ENCODE data around the gene ROCK2. TPM values are rescaled to one million over a fixed set of nuclear protein-coding genes. Genes with fewer than 3 reads are reported as not detected.

Gene ROCK2
- total and polyA plus RNA-seq, 2 of the 13 experiments (the other 11 are each of a cell fraction or from before 2014, with no cell fraction given) = 38.1 to 119 TPM

- TF ChIP-seq ZNF644 (CRISPR knock-in tag; IDR thresholded peaks at IDR 0.05; ENCODE audit: low read depth) = no peak
- TF ChIP-seq DNMT1 (CRISPR knock-in tag; IDR thresholded peaks at IDR 0.05) = no peak
- TF ChIP-seq ZNF18 (CRISPR knock-in tag; IDR thresholded peaks at IDR 0.05; ENCODE audit: insufficient replicate concordance) = peak; percentile 98
- TF ChIP-seq ETS1 (CRISPR knock-in tag; IDR thresholded peaks at IDR 0.05) = no peak
- TF ChIP-seq PBX3 (CRISPR knock-in tag; IDR thresholded peaks at IDR 0.05; ENCODE audit: borderline replicate concordance) = no peak
- no peak for TF ChIP-seq SIN3A (IDR thresholded peaks at IDR 0.05; ENCODE audit: borderline replicate concordance, low read depth, low read length)
- no peak for TF ChIP-seq ZC3H13 (CRISPR knock-in tag; IDR thresholded peaks at IDR 0.05)
Observed at GRCh38 chr2:11142987-11143386, 201.4 kb downstream of the ROCK2 start (continued).

GRCh38 chr2:11142330-11142729 is 202.1 kb downstream of the ROCK2 start:
- in situ Hi-C loops (cut with HindIII; ENCODE audit: extremely low pct_ligation_motif_present, low pct_unique_long_range_greater_than_20kb) = no loop called here
- CTCF ChIA-PET (ENCODE audit: low intra/inter-chr PET ratio, low total read pairs) = no interaction called here

More at GRCh38 chr2:11142330-11142729, 202.1 kb downstream of the ROCK2 start:
- intact Hi-C loops (cut with micrococcal nuclease; ENCODE audit: unreplicated experiment) = no loop called here
- H3K4me3 ChIP-seq (replicated peaks in 1 of 3; ENCODE audit: insufficient read depth in 1 of 3, low read depth in 2 of 3, low read length in 3 of 3) = no peak overlapping the region
- no peaks in the 10 kb centered on the region for H3K79me2 ChIP-seq (ENCODE audit: insufficient read depth, low read length)
- FAIRE-seq = no peak
- H3K27me3 ChIP-seq (ENCODE audit: control insufficient read depth in 1 of 2, insufficient read depth in 2 of 2, low read length in 2 of 2) = peaks cover 9 to 45% of the 10 kb centered on the region in 2 experiments; a peak in 4 of 5 replicates
- H3K4me1 ChIP-seq (ENCODE audit: insufficient read depth, low read length) = no peaks in the 10 kb centered on the region
- H4K20me1 ChIP-seq (ENCODE audit: insufficient read depth, low read length) = no peaks in the 10 kb centered on the region
- no peak overlapping the region for H3K9ac ChIP-seq (ENCODE audit: insufficient read depth, low read depth, low read length)
- 0% methylated on average over 2 of the region's 3 CpGs for WGBS (ENCODE audit: low lambda C conversion rate)
- no peak overlapping the region for H2AFZ ChIP-seq (ENCODE audit: low read length)
- POLR2A ChIA-PET = no interaction called here
- no peaks in the 10 kb centered on the region for H3K36me3 ChIP-seq (replicated peaks in 1 of 2; ENCODE audit: control insufficient read depth in 1 of 2, insufficient read depth in 2 of 2, low read length in 2 of 2)
- no peak overlapping the region for H3K27ac ChIP-seq (ENCODE audit: extremely low read length, insufficient read depth, low read length)
- no TSS peak for BruUV-seq (replicated peaks)
- peak; percentile 64 for ATAC-seq
- TF ChIP-seq ZBED4 (CRISPR knock-in tag; IDR thresholded peaks at IDR 0.05; ENCODE audit: borderline replicate concordance) = no peak
- TF ChIP-seq CTCF (CRISPR knock-in tag; IDR thresholded peaks at IDR 0.05) = 0 out of 2 replicates have a peak, but pooled peaks have one; percentile 40
- no peak for DNase-seq (ENCODE audit: low spot score)
- H3K4me2 ChIP-seq (ENCODE audit: low read depth, low read length) = no peak overlapping the region
- H3K9me3 ChIP-seq (ENCODE audit: low read length) = no peaks in the 10 kb centered on the region

Data from HepG2 (cell line).